G401 (cell line): ENCODE results near the gene COMMD8. TPM values are rescaled to one million over a fixed set of nuclear protein-coding genes. Genes with fewer than 3 reads are reported as not detected.

Experiments
- DNase-seq: peaks from one replicate; pipeline ENCODE4 v3.0.0-alpha.2; 2015; ENCODE audit warnings: low spot score
- in situ Hi-C: cut with HindIII; loops from 2 replicates; pipeline ENCODE4 v1.10.0; 2016; ENCODE audit warnings: low sequenced_read_pairs, mixed read lengths
- total RNA-seq: library from RNA; depleted of rRNA; stranded (reverse); fragments of >200 nt; shearing (Covaris generic); gene quantifications from 2 replicates; pipeline ENCODE4 v1.2.3, GENCODE V29; 2014

COMMD8 gene
- total RNA-seq, 1 experiment from 2014 or later: 41.1 TPM

- no peak for DNase-seq
These were observed 11.9 kb upstream of the COMMD8 start for GRCh38 chr4:47475411-47475810.

DNA sequence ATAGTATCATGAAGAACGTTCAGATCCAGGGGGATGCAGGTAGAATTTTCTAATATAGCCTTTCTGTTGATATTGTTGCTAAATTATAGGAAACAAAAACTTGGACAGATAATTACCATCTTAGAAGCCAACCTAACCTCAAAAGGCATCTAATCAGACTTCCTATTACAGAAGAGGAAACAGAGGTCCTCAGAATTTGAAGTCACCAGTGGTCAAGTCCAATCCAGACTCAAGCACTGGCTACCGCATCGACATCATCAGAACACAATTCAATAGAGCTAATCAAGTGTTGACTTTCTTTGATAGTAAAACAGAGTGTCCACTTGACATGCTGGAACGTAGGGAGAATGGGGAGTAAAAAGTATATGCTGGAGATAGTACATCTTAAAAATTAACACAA is 11.3 kb upstream of the COMMD8 start:
- no peak for DNase-seq
- in situ Hi-C loops: no loop called here

More at GRCh38 chr4:47475411-47475810, 11.9 kb upstream of the COMMD8 start:
- in situ Hi-C loops: no loop called here

- in situ Hi-C loops: no loop called here
- DNase-seq: no peak
These were observed 9.7 kb upstream of the COMMD8 start for GRCh38 chr4:47473141-47473750.

DNA sequence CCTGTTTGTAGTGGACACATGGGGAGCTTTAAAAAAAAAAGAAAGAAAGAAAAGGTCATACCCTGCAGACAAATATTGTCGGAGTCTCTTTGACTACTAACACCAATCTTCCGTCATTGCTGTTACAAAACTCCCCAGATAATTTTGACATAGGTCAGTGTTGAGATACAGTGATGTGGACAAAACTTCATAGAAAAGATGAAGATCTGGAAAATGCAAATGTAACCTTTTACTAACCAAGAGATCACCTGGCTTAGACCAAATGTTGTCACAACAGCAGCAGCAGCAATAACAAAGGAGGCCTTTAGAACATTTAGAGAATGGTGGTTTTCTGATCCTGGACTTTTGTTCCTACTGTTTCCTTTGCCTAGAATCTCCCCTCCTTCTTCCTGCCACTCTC is 8.1 kb upstream of the COMMD8 start:
- in situ Hi-C loops: no loop called here
- DNase-seq: no peak

DNA sequence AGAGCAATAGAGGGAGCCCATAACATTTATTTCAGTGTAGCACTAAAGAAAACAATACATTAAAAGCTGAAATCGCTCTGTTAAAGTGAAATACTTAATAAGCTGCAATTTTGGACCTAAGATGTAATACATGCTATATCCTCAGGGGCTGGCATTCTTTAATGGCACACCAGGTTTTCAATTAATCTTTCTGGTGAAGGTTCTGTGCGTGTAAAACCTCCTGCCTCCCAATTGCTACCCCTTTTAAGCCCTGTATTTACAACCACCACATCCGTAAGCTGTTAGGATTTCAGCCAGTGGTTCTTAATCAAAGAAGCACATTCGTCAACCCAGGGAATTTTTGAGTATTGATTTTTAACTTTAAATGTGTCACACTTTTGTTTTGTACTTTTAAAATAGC is 7.6 kb upstream of the COMMD8 start:
- DNase-seq: no peak
- in situ Hi-C loops: no loop called here

GRCh38 chr4:47469951-47470350 is 6.4 kb upstream of the COMMD8 start:
- in situ Hi-C loops: no loop called here

GRCh38 chr4:47468706-47469365 is 5.3 kb upstream of the COMMD8 start:
- in situ Hi-C loops: no loop called here
- DNase-seq: no peak

More at GRCh38 chr4:47469951-47470350, 6.4 kb upstream of the COMMD8 start:
- DNase-seq: no peak

DNA sequence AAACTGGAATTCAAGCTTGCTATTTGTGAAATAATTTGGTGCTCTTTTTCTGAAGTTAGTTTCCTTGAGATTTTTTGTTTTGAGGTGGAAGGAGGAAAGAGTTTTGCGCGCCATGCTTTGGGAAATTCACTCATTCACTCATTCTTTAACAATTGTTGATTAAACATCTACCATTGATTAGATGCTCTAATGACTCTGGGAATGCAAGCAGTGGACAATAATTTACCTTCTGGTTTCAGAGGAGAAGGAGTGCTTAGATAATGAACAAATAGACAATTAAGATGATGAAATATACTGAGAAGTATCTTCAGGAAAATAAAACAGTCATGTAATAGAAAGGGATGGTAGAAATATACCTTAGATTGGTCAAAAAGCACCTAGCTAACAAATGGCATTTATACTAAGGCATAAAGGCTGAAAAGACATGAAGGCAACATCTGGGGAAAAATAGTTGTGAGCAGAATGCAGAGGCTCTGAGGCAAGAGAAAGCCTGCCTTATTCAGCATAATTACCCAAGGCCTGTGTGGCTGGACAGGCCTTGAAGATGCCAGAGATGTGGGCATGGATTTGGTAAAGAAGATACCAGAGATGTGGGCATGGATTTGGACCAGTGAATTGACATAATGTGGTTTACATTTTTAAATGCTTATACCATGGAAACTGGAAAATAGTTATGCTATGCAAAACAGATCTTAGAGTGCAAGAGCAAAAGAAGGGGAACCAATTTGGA is 2.7 kb upstream of the COMMD8 start:
- DNase-seq: no peak
- in situ Hi-C loops: no loop called here

- in situ Hi-C loops: no loop called here
- no peak for DNase-seq
These were observed 1.5 kb upstream of the COMMD8 start for GRCh38 chr4:47465004-47465403.

- in situ Hi-C loops: no loop called here
These were observed 685 bp downstream of the COMMD8 start for GRCh38 chr4:47462799-47463234.

DNA sequence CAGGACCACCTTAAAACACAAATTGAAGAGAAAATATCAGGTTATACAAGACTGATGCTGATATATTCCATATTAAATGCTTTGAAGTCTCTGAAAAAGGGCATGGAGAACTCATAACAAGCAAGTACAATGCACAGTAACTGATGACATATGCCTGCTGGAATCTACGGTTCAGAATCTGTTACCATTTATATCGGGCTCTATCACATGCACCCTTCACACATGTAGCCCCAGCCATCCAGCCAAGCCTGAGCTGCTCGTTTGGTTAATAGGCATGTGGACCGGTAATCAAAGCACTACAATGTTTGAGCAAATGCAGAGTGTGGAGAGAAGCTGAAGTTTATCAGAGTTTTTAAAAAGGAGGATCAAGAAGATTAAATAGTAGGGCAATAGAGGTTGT is 11.8 kb downstream of the COMMD8 start:
- in situ Hi-C loops: no loop called here

More at GRCh38 chr4:47462799-47463234, 685 bp downstream of the COMMD8 start:
- peak; percentile 69 for DNase-seq

GRCh38 chr4:47444031-47444430 is 19.5 kb downstream of the COMMD8 start:
- in situ Hi-C loops: no loop called here
- DNase-seq: no peak

More for the DNA sequence above, 11.8 kb downstream of the COMMD8 start:
- no peak for DNase-seq

DNA sequence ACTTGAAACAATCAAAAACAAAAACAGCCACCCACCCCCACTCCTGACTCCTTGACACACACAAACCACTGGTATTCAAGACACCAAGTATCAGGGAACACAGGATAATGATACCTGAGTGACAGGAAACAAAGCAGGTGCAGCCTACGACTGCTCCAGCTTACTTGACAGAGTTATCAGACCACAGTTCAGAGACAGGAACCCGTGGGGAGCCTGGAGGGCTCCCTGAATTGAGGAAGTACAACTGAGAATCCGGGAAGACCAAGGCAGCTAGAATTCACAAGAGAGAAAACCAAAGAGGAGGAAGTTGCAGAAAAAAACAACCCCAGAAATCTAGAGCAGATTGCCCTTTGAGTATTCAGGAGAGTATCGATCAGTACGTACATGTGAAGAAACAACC is 20.5 kb downstream of the COMMD8 start:
- no peak for DNase-seq
- in situ Hi-C loops: no loop called here

- in situ Hi-C loops: no loop called here
- no peak for DNase-seq
These were observed 28.6 kb downstream of the COMMD8 start for GRCh38 chr4:47434931-47435330.

DNA sequence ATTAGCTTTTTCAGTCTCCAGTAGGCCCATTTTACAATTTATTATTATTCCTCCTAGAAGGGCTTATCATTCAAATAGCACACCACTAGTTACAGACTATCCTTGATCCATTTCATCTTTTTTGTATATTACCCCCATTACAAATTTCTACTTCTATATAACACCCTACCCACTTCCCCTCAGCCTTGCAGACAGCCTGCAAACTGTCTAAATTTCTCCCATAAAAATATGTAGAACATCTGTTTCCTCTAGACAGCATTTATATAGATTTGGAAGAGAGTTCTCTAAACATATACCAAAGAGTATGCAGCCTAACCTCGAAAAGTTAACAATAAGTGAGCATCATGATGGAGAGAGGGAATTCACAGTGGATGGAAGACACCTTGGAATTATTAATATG is 30.8 kb downstream of the COMMD8 start:
- in situ Hi-C loops: no loop called here
- no peak for DNase-seq

GRCh38 chr4:47427935-47428334 is 35.6 kb downstream of the COMMD8 start:
- in situ Hi-C loops: no loop called here
- no peak for DNase-seq

DNA sequence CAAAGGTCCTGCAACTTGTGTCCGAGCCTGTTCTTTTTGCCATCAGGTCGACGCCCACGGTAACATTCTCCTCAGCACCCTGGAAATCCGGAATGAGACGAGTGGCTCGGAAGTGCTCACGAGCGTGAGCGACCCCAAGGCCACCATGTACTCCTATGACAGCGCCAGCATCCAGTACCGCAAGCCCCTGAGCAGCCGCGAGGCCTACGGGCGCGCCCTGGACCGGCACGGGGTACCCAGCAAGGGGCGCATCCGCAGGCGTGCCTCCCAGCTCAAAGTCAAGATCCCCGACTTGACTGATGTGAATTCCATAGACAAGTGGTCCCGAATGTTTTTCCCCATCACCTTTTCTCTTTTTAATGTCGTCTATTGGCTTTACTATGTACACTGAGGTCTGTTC is 37.9 kb downstream of the COMMD8 start:
- no peak for DNase-seq
- in situ Hi-C loops: no loop called here

- no peak for DNase-seq
- in situ Hi-C loops: no loop called here
These were observed 44.2 kb downstream of the COMMD8 start for GRCh38 chr4:47419296-47419695.

DNA sequence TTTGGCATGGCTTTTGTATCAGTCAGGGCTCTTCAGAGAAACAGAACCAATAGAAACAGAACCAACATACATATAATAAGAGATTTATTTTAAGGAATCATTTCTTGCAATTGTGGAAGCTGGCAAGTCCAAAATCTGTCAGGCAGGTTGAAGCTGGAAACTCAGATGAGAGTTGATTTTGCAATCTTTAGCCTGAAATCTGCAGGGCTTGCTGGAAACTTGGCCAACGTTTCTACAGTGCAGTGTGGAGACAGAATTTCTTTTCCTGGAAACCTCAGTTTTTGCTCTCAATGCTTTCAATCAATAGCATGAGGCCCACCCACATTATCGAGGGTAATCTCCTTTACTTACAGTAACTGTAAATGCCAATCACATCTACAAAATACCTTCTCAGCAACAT is 45.4 kb downstream of the COMMD8 start:
- no peak for DNase-seq
- in situ Hi-C loops: no loop called here

GRCh38 chr4:47415719-47416118 is 47.8 kb downstream of the COMMD8 start:
- in situ Hi-C loops: no loop called here
- no peak for DNase-seq
